Measurements from ENCODE around the gene NGLY1.

Gene NGLY1, protein sequence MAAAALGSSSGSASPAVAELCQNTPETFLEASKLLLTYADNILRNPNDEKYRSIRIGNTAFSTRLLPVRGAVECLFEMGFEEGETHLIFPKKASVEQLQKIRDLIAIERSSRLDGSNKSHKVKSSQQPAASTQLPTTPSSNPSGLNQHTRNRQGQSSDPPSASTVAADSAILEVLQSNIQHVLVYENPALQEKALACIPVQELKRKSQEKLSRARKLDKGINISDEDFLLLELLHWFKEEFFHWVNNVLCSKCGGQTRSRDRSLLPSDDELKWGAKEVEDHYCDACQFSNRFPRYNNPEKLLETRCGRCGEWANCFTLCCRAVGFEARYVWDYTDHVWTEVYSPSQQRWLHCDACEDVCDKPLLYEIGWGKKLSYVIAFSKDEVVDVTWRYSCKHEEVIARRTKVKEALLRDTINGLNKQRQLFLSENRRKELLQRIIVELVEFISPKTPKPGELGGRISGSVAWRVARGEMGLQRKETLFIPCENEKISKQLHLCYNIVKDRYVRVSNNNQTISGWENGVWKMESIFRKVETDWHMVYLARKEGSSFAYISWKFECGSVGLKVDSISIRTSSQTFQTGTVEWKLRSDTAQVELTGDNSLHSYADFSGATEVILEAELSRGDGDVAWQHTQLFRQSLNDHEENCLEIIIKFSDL

DNA sequence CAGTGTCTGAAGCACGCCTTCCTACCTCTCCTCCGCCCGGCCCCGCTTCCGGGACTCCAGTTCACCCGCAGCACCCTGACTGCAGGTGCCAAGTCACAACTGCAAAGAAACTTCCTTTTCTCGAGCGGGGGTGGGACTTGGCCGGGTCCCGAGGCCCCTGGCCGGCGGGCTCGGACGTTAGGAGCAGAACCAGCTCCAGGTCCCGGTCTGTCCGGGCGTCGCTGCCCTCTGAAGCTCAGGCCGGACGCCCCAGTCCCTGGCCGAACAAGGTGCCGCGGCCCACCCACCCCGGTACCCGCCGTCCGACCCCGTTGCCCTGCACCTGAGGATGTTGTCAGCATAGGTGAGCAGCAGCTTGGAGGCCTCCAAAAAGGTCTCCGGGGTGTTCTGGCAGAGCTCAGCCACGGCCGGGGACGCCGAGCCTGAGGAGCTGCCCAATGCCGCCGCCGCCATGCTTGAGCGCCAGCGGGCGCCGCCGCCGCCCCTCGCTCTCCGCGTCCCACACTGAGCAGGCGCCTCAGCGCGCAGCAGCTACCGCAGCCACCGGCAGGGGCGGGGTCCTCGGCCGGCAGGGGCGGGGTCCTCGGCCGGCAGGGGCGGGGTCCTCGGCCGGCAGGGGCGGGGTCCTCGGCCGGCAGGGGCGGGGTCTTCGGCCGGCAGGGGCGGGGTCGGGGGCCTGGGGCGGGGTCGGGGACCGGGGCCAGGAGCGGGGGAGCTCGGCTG lies at the start of gene NGLY1:
NGLY1 (minus strand) TSS at position 506 of the 723 bp plus-strand sequence; CDS start at position 453, 53 bp downstream.
- TF ChIP-seq, protein P1, sequence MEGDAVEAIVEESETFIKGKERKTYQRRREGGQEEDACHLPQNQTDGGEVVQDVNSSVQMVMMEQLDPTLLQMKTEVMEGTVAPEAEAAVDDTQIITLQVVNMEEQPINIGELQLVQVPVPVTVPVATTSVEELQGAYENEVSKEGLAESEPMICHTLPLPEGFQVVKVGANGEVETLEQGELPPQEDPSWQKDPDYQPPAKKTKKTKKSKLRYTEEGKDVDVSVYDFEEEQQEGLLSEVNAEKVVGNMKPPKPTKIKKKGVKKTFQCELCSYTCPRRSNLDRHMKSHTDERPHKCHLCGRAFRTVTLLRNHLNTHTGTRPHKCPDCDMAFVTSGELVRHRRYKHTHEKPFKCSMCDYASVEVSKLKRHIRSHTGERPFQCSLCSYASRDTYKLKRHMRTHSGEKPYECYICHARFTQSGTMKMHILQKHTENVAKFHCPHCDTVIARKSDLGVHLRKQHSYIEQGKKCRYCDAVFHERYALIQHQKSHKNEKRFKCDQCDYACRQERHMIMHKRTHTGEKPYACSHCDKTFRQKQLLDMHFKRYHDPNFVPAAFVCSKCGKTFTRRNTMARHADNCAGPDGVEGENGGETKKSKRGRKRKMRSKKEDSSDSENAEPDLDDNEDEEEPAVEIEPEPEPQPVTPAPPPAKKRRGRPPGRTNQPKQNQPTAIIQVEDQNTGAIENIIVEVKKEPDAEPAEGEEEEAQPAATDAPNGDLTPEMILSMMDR (conservative IDR thresholded peaks at IDR 0.05; ENCODE audit: low read length): no peak
- DNase-seq (ENCODE audit: low read depth): peak; percentile 81
- peak within 1 kb of the TSS; percentile 84 for H3K4me3 ChIP-seq (ENCODE audit: low read length)

DNA sequence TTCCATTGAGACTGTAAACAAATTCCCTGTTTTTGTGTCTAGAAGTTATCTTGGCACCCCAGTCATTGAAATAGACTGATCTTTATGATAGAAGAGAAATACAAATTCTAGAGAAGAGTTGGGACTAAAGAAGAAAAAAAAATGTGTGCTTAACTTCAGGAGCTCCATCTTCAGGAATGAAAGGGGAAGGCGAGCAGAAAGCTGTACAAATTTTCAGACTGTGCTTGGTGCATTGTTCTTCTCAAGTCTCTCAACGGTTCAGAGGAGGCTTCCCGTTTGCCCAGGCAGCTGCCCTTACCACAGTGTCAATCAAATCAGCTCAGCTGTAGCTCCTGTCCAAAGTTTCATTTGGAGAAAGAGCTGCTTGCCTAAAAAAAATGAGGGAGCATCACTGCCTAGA lies 48.3 kb upstream of the NGLY1 start:
- TF ChIP-seq, protein P1 (conservative IDR thresholded peaks at IDR 0.05; ENCODE audit: low read length): peak; percentile 48
- no peak overlapping the region for H3K4me3 ChIP-seq (ENCODE audit: low read length)
- peak; percentile 20 for DNase-seq (ENCODE audit: low read depth)

DNA sequence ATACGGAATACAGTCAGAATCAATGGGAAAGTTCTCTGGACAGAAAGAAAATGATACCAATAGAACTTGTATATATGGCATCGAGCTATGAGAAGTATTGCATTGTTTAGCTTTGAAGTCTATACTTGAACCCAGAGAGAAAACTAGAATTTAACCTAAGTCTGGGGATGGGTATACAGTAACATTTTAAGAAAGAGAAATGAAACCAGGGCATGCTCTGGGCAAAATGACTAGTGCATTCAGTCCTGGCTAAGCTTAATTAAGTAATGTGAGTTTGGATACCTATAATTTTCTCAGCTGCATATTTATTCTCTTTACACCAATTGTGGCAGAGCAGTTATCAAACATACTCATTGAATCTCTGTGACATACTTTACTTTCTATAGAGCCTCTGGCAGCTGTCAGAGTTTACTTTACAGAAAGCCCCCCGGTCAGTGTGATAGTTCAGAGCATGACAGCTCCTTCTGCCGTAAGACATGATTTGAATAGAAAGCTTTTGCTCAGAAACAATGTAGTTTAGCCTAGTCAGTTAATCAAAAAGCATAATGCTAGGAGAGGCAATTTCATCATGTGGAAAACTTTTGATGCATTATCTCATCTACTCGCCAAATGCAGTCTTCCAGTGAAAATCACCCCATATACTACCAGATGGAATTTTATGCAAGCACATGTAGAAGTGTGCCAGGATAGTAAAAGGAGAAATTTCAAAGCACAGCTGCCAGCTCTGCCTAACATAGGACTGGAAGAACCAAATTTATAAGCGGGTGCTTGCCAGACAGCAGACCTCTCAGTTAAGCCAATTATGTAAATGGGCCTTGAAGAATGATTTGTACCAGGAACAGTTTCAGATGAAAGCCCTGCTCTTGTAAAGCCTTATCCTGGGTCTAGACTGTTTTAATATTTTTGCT lies 47.4 kb upstream of the NGLY1 start:
- TF ChIP-seq, protein P1 (conservative IDR thresholded peaks at IDR 0.05; ENCODE audit: low read length): no peak
- no peak for DNase-seq (ENCODE audit: low read depth)
- H3K4me3 ChIP-seq (ENCODE audit: low read length): no peak overlapping the region

DNA sequence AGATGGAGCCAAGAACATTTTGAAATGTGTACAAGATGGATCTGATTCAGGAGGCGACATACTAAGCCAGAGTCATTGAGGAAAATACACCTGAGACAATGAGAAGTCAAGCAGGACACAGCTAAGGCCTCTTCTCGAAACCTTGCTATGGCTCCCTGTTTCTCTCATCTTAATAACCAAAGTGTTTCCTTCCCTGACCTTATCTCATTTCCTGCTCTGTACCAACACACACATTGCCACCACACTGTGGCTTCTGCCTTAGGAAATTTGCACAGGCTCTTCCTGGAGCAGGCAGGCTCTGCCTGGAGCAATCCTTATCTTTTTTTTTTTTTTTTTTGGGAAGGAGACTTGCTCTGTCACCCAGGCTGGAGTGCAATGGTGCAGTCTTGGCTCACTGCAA lies 43.3 kb upstream of the NGLY1 start:
- TF ChIP-seq, protein P1 (conservative IDR thresholded peaks at IDR 0.05; ENCODE audit: low read length): no peak
- no peak overlapping the region for H3K4me3 ChIP-seq (ENCODE audit: low read length)
- DNase-seq (ENCODE audit: low read depth): no peak

DNA sequence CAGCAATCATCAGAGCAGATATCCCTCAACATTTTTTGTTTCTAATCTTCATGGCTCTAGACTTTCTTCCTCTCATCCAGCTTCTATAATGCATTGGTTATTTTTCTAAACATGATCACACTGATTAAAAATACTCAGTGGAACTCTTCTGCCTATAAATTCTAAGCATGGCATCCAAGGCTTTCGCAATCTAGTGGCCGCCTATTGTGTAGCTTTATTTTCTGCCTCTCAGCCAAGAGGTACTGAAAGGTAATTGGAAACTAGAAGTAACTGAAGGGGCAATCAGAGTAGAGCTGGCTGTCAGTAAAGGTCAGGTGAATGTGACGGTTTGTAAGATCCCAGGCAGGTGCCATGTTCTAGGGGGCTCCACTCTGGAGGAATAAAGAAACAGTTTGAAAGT lies 40.1 kb upstream of the NGLY1 start:
- DNase-seq (ENCODE audit: low read depth): no peak
- TF ChIP-seq, protein P1 (conservative IDR thresholded peaks at IDR 0.05; ENCODE audit: low read length): no peak

DNA sequence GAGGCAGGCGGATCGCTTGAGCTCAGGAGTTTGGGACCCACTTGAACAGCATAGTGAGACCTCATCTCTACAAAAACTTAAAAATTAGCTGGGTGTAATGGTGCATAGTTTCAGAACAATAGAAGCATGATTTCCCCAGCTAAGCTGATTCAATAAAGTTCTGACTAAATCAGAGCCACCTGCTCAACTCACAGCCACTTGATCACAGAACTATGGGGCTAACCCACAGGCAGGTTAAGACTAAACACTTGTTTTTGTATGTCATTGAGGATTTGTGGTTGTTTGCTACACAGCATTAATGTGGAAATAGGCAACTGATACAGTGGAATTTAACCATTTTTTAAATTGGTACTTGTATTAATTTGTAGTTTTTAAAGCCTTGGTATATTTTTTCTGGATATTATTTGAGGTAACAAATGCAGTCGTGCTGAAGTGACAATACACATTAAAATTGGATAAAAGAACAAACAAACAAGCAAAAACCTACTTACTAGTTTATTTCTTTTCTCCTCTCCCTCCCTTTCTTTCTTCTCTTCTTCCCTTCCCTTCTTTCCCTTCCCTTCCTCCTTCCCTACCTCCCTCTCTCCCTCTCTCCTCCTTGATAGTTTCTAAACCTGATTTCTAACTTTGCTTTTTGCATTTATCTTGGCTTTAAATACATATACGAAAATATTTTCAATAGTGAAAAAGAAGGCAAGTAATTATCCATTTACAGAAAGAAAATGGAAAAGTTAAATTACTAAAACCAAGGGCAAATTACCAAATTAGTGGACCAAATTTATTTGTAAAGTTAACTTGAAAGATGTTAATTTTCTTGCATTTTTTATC lies 38.7 kb upstream of the NGLY1 start:
- no peak overlapping the region for H3K4me3 ChIP-seq (ENCODE audit: low read length)
- TF ChIP-seq, protein P1 (conservative IDR thresholded peaks at IDR 0.05; ENCODE audit: low read length): no peak
- no peak for DNase-seq (ENCODE audit: low read depth)

More for the DNA sequence above, 40.1 kb upstream of the NGLY1 start:
- no peak overlapping the region for H3K4me3 ChIP-seq (ENCODE audit: low read length)
